ENCODE measurements around the gene HES7. TPM values are rescaled to one million over a fixed set of nuclear protein-coding genes. Genes with fewer than 3 reads are reported as not detected.

Gene HES7
- total and polyA plus RNA-seq, 8 donors: 0.58 to 0.92 TPM; not detected in 6

DNA sequence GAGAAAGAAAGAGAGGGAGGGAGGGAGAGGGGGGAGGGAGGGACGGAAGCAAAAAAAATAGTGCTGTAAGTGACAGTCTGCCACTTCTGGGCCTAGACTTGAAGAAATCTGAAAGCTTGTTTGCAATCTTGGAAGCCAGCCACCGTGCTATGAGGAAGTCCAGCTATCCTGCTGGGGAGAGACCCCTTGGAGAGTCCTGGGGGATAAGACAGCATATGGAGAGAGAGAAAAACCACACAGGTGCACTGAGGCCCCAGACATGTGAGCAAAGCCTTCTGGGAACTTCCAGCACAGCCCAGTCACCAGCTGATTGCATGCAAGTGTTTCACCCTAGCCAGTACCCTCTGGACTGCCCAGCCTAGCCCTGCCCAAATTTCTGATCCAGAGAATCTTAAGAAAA is 23.8 kb downstream of the HES7 start:
- TF ChIP-seq POLR2AphosphoS5 (IDR thresholded peaks at IDR 0.05) (no peak), POLR2A (IDR thresholded peaks at IDR 0.05) (no peak), EP300 (IDR thresholded peaks at IDR 0.05) (no peak)
- TF ChIP-seq, protein P1, sequence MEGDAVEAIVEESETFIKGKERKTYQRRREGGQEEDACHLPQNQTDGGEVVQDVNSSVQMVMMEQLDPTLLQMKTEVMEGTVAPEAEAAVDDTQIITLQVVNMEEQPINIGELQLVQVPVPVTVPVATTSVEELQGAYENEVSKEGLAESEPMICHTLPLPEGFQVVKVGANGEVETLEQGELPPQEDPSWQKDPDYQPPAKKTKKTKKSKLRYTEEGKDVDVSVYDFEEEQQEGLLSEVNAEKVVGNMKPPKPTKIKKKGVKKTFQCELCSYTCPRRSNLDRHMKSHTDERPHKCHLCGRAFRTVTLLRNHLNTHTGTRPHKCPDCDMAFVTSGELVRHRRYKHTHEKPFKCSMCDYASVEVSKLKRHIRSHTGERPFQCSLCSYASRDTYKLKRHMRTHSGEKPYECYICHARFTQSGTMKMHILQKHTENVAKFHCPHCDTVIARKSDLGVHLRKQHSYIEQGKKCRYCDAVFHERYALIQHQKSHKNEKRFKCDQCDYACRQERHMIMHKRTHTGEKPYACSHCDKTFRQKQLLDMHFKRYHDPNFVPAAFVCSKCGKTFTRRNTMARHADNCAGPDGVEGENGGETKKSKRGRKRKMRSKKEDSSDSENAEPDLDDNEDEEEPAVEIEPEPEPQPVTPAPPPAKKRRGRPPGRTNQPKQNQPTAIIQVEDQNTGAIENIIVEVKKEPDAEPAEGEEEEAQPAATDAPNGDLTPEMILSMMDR (IDR thresholded peaks at IDR 0.05): no peak
- Histone ChIP-seq H3K27ac (no peak overlapping the region), H3K4me1 (no peaks in the 10 kb centered on the region), H3K27me3 (peaks cover 0 to 33% (median 0%) of the 10 kb centered on the region in 3 donors), H3K36me3 (no peaks in the 10 kb centered on the region), H3K4me3 (no peak overlapping the region), H3K9me3 (no peaks in the 10 kb centered on the region)
- DNase-seq: no peak
- WGBS, 5 donors: 16 to 22% (median 19%) methylated on average over 2 of the region's 2 CpGs
- intact Hi-C loops (cut with DNase I; ENCODE audit: low total_unique reads): no loop called here

DNA sequence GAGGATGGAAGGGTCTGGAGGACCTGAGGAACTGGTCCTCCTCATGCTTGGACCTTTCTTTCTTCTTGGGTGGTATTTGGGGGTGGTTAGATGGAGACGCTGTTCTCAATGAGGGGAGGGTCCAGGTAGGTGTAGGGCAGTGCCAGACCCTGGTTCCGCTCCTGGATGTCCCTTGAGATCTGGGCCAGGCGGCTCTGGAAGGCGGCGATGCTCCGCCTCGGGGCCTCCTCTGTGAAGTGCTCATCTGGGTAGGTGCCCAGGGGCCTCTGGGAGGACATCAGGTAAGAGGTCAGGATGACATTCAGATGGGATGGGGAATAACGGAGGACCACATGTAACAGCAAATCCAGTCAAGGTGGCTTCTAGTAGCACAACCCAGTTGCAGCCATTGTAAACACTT is 27.4 kb downstream of the HES7 start:
- Histone ChIP-seq H3K4me3 (no peak overlapping the region), H3K27ac (no peak overlapping the region), H3K4me1 (no peaks in the 10 kb centered on the region), H3K36me3 (no peaks in the 10 kb centered on the region), H3K9me3 (no peaks in the 10 kb centered on the region), H3K27me3 (peaks cover 0 to 53% (median 12%) of the 10 kb centered on the region in 3 donors)
- 84 to 93% (median 92%) methylated on average over 8 of the region's 8 CpGs for WGBS, 5 donors
- intact Hi-C loops (cut with DNase I; ENCODE audit: low total_unique reads): no loop called here
- TF ChIP-seq, protein P1 (IDR thresholded peaks at IDR 0.05): no peak
- no peak for TF ChIP-seq POLR2AphosphoS5 (IDR thresholded peaks at IDR 0.05)
- TF ChIP-seq POLR2A (IDR thresholded peaks at IDR 0.05): no peak
- TF ChIP-seq EP300 (IDR thresholded peaks at IDR 0.05): no peak
- DNase-seq: no peak

DNA sequence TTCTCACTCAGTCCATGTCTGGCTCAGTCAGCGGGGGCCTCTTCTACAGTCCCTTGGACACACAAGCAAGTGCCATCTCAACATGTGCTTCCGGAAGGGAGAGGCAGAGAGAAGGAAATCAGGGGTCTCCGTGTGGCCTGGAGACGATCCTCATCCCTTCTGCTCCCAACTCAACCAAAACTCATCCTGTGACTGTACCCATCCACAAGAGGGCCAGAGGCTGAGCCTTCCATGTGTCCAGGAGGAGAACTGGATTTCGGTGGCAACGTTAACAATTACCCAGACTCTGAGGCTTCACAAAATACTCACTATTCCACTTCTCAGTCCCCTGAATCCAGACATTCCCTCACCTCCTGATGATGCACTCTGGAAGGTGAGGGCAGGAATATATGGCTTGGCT is 28.5 kb downstream of the HES7 start:
- Histone ChIP-seq H3K9me3 (no peaks in the 10 kb centered on the region), H3K4me1 (no peaks in the 10 kb centered on the region), H3K36me3 (no peaks in the 10 kb centered on the region), H3K27ac (no peak overlapping the region), H3K27me3 (peaks cover 0 to 65% (median 20%) of the 10 kb centered on the region in 3 donors), H3K4me3 (no peak overlapping the region)
- intact Hi-C loops (cut with DNase I; ENCODE audit: low total_unique reads): no loop called here
- no peak for TF ChIP-seq POLR2A (IDR thresholded peaks at IDR 0.05)
- TF ChIP-seq, protein P1 (IDR thresholded peaks at IDR 0.05): no peak
- TF ChIP-seq EP300 (IDR thresholded peaks at IDR 0.05): no peak
- TF ChIP-seq POLR2AphosphoS5 (IDR thresholded peaks at IDR 0.05): no peak
- no peak for DNase-seq
- WGBS, 5 donors: 75 to 91% (median 81%) methylated on average over 6 of the region's 6 CpGs

DNA sequence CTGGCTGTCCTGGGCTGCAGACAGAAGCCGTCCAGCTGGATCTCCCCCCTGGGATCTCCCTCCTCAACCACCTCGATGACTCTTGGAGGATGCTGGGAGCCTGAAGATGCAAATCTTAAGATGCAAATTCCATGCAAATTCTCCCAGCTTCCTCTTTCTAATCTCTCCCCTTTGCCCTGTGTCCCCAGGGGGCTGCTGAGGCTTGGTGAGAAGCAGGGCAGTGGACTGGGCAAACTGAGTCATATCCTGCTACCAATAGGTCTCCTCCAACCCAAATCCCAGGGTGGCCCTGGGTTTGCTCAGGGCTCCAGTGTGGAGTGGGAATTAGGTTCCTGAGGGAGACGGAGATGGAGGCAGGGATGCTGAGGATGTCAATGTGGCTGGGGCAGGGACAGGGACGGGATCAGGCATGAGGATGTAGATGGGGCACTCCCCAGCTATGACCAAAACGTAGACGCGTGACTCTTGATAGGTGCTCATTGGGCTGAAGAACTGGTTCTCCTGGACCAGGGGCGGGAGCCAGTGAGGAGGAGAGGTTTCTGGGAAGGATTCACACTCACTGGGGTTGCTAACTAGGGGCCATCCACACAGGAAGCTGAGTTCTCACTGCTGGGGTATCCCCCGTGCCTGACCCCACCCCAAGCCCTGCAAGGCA is 32.7 kb downstream of the HES7 start:
- intact Hi-C loops (cut with DNase I; ENCODE audit: low total_unique reads): no loop called here
- no peak for DNase-seq
- TF ChIP-seq POLR2A (IDR thresholded peaks at IDR 0.05) (no peak), POLR2AphosphoS5 (IDR thresholded peaks at IDR 0.05) (no peak), EP300 (IDR thresholded peaks at IDR 0.05) (no peak)
- TF ChIP-seq, protein P1 (IDR thresholded peaks at IDR 0.05): no peak
- no peaks in the 10 kb centered on the region for H3K36me3 ChIP-seq
- H3K4me1 ChIP-seq: no peaks in the 10 kb centered on the region
- no peaks in the 10 kb centered on the region for H3K9me3 ChIP-seq
- WGBS, 5 donors: 33 to 50% (median 37%) methylated on average over 8 to 9 of the region's 9 CpGs
- H3K27ac ChIP-seq: no peak overlapping the region
- no peak overlapping the region for H3K4me3 ChIP-seq
- peaks cover 0 to 94% (median 34%) of the 10 kb centered on the region in 3 donors for H3K27me3 ChIP-seq

Measured in stomach (tissue), 9 donors.